A673 (cell line): Measurements from ENCODE around the gene SPECC1. TPM values are rescaled to one million over a fixed set of nuclear protein-coding genes. Genes with fewer than 3 reads are reported as not detected.

Source experiments
- BruUV-seq: library from RNA; stranded (reverse); fragments of 400-500 nt; replicated peaks from 2 replicates; lab custom pipeline; 2021; lab: Mats Ljungman, UMichigan
- CTCF ChIA-PET: fragments of 300-600 bp; sonication (Branson Sonifier 250); formaldehyde crosslinking; loops from one replicate; lab custom pipeline; 2022; ENCODE audit warnings: antibody characterized with exemption; lab: Charles Lee
- POLR2A ChIA-PET: fragments of 300-600 bp; sonication (Branson Sonifier 250); formaldehyde crosslinking; loops from one replicate; lab custom pipeline; 2022; ENCODE audit warnings: antibody characterized with exemption; ENCODE audit not compliant: low non-redundant PET; lab: Charles Lee
- DNase-seq: peaks from one replicate; pipeline ENCODE4 v3.0.0-alpha.2; 2015; ENCODE audit warnings: low spot score
- H3K27ac ChIP-seq: fragments of 200-600 bp; sonication (generic); 2 replicates; pipeline ENCODE4 v1.5.1; 2016; ENCODE audit warnings: mixed run types, low read depth, mild to moderate bottlenecking, mixed read lengths, antibody characterized with exemption, low read length; ENCODE audit not compliant: poor library complexity, severe bottlenecking
- H3K27me3 ChIP-seq: fragments of 200-600 bp; sonication (generic); replicated peaks from 2 replicates; pipeline ENCODE4 v1.6.1; 2017; ENCODE audit warnings: mixed run types, low read depth, mild to moderate bottlenecking, mixed read lengths, antibody characterized with exemption, low read length; ENCODE audit not compliant: insufficient read depth, poor library complexity
- H3K36me3 ChIP-seq: fragments of 200-600 bp; sonication (generic); 2 replicates; pipeline ENCODE4 v1.6.1; 2016; ENCODE audit warnings: mixed run types, mild to moderate bottlenecking, mixed read lengths, antibody characterized with exemption, low read length; ENCODE audit not compliant: insufficient read depth, poor library complexity, severe bottlenecking
- H3K4me1 ChIP-seq: fragments of 200-600 bp; sonication (generic); 2 replicates; pipeline ENCODE4 v1.6.1; 2017; ENCODE audit warnings: mixed run types, mild to moderate bottlenecking, mixed read lengths, antibody characterized with exemption, low read length; ENCODE audit not compliant: insufficient read depth, poor library complexity, severe bottlenecking
- H3K4me3 ChIP-seq: fragments of 200-600 bp; sonication (generic); 2 replicates; pipeline ENCODE4 v1.5.1; 2016; ENCODE audit warnings: low read depth, mixed run types, mild to moderate bottlenecking, mixed read lengths, low read length; ENCODE audit not compliant: poor library complexity, severe bottlenecking
- H3K9me3 ChIP-seq: fragments of 200-600 bp; sonication (generic); 2 replicates; pipeline ENCODE4 v1.6.1; 2016; ENCODE audit warnings: mixed run types, low read depth, mild to moderate bottlenecking, mixed read lengths, antibody characterized with exemption, low read length; ENCODE audit not compliant: poor library complexity, severe bottlenecking
- CTCF ChIP-seq: fragments of 300-800, 200-600 bp; sonication (generic); conservative IDR thresholded peaks from 2 replicates; pipeline ENCODE4 v1.5.1; 2017; ENCODE audit warnings: low read depth, mild to moderate bottlenecking, antibody characterized with exemption, low read length, moderate library complexity, mixed read lengths
- EZH2 ChIP-seq: fragments of 200-600 bp; sonication (generic); IDR thresholded peaks from 2 replicates; pipeline ENCODE4 v1.6.1; 2017; ENCODE audit warnings: borderline replicate concordance, low read depth, mild to moderate bottlenecking, mixed read lengths, antibody characterized with exemption, low read length; ENCODE audit not compliant: poor library complexity, severe bottlenecking
- intact Hi-C: fragments of 100-400 bp; cut with micrococcal nuclease; formaldehyde crosslinking; loops from one replicate; pipeline ENCODE4 v1.10.0; 2022; ENCODE audit not compliant: unreplicated experiment
- total RNA-seq: library from RNA; stranded (reverse); gene quantifications from 2 replicates; pipeline ENCODE4 v1.2.3, GENCODE V29; 2021

SPECC1 gene
- total RNA-seq, 1 experiment from 2014 or later: 5.8 TPM

GRCh38 chr17:20307326-20307910 is 298.3 kb downstream of the SPECC1 start:
- TF ChIP-seq CTCF (no peak), EZH2 (no peak)
- no TSS peak for BruUV-seq
- ChIA-PET CTCF (no interaction called here), POLR2A (no interaction called here)
- Histone ChIP-seq H3K27ac (no peak overlapping the region), H3K4me3 (no peak overlapping the region), H3K4me1 (no peaks in the 10 kb centered on the region), H3K27me3 (no peaks in the 10 kb centered on the region), H3K36me3 (no peaks in the 10 kb centered on the region), H3K9me3 (peaks cover 14% of the 10 kb centered on the region)
- no peak for DNase-seq
- intact Hi-C loops: no loop called here

GRCh38 chr17:20310481-20310880 is 301.3 kb downstream of the SPECC1 start:
- POLR2A ChIA-PET: no interaction called here
- Histone ChIP-seq H3K4me3 (no peak overlapping the region), H3K27ac (no peak overlapping the region), H3K4me1 (no peaks in the 10 kb centered on the region), H3K9me3 (peaks cover 14% of the 10 kb centered on the region), H3K36me3 (no peaks in the 10 kb centered on the region), H3K27me3 (no peaks in the 10 kb centered on the region)
- CTCF ChIA-PET: no interaction called here
- no peak for DNase-seq
- BruUV-seq: no TSS peak
- intact Hi-C loops: no loop called here
- no peak for TF ChIP-seq CTCF
- TF ChIP-seq EZH2: no peak

GRCh38 chr17:20313306-20313705 is 304.1 kb downstream of the SPECC1 start:
- H3K4me3 ChIP-seq: no peak overlapping the region
- DNase-seq: no peak
- no peaks in the 10 kb centered on the region for H3K9me3 ChIP-seq
- ChIA-PET CTCF (no interaction called here), POLR2A (no interaction called here)
- no TSS peak for BruUV-seq
- H3K27ac ChIP-seq: no peak overlapping the region
- no peaks in the 10 kb centered on the region for H3K36me3 ChIP-seq
- TF ChIP-seq EZH2 (no peak), CTCF (no peak)
- intact Hi-C loops: no loop called here
- H3K27me3 ChIP-seq: no peaks in the 10 kb centered on the region
- H3K4me1 ChIP-seq: no peaks in the 10 kb centered on the region
